OCI-LY3 (cell line): ENCODE results near the gene MAD1L1.

ENCODE experiments used
- H2AFZ ChIP-seq: fragments of 200-600, 300-600 bp; shearing (Covaris generic); 2 replicates; pipeline ENCODE4 v1.6.0; 2014; ENCODE audit warnings: antibody characterized with exemption, low read depth, low read length
- H3K27ac ChIP-seq: fragments of 200-600, 300-600 bp; sonication (generic); 2 replicates; pipeline ENCODE4 v1.5.1; 2014; ENCODE audit warnings: mild to moderate bottlenecking, low read length, moderate library complexity, mixed read lengths
- H3K27me3 ChIP-seq: fragments of 200-600, 300-600 bp; sonication (generic); 2 replicates; pipeline ENCODE4 v1.6.1; 2014; ENCODE audit warnings: low read depth, low read length, mixed read lengths
- H3K36me3 ChIP-seq: fragments of 200-600, 300-600 bp; sonication (generic); replicated peaks from 2 replicates; pipeline ENCODE3; 2014; ENCODE audit warnings: low read depth, low read length, mixed read lengths
- H3K4me1 ChIP-seq: fragments of 300-600, 200-600 bp; sonication (generic); 2 replicates; pipeline ENCODE4 v1.6.1; 2014; ENCODE audit warnings: low read length, mixed read lengths
- H3K4me2 ChIP-seq: fragments of 200-600, 300-600 bp; sonication (generic); 2 replicates; pipeline ENCODE4 v1.6.1; 2014; ENCODE audit warnings: low read length, mixed read lengths
- H3K4me3 ChIP-seq: fragments of 300-600, 200-600 bp; sonication (generic); 2 replicates; pipeline ENCODE4 v1.5.1; 2014; ENCODE audit warnings: antibody characterized with exemption, mild to moderate bottlenecking, low read length, moderate library complexity
- H3K79me2 ChIP-seq: fragments of 300-600, 200-600 bp; shearing (Covaris generic); 2 replicates; pipeline ENCODE4 v1.6.1; 2014; ENCODE audit warnings: mild to moderate bottlenecking, low read length, mixed read lengths
- H3K9ac ChIP-seq: fragments of 300-600, 200-600 bp; shearing (Covaris generic); 2 replicates; pipeline ENCODE4 v1.6.0; 2014; ENCODE audit warnings: mild to moderate bottlenecking, low read length, moderate library complexity
- H3K9me3 ChIP-seq: fragments of 200-600, 300-600 bp; shearing (Covaris generic); 2 replicates; pipeline ENCODE4 v1.6.1; 2014; ENCODE audit warnings: low read length, mixed read lengths; ENCODE audit not compliant: insufficient read depth
- H4K20me1 ChIP-seq: fragments of 200-600, 300-600 bp; sonication (generic); 2 replicates; pipeline ENCODE4 v1.6.1; 2016; ENCODE audit warnings: low read length, mixed read lengths; ENCODE audit not compliant: insufficient read depth
- CTCF ChIP-seq: fragments of 200-600, 300-600 bp; sonication (generic); IDR thresholded peaks from 2 replicates; pipeline ENCODE4 v1.5.1; 2014; ENCODE audit warnings: antibody characterized with exemption, low read length, low read depth
- EZH2phosphoT487 ChIP-seq: fragments of 200-600 bp; shearing (Covaris generic); IDR thresholded peaks from 2 replicates; pipeline ENCODE4 v1.6.1; 2018; ENCODE audit warnings: antibody characterized with exemption, mixed run types, low read depth

The MAD1L1 gene

GRCh38 chr7:2253525-2254244 is 20.9 kb upstream of the MAD1L1 start:
- Histone ChIP-seq H4K20me1 (no peaks in the 10 kb centered on the region), H3K79me2 (no peaks in the 10 kb centered on the region), H3K9me3 (no peaks in the 10 kb centered on the region), H3K9ac (no peak overlapping the region), H3K27me3 (no peaks in the 10 kb centered on the region), H2AFZ (no peak overlapping the region), H3K4me1 (peaks cover 4% of the 10 kb centered on the region), H3K36me3 (no peaks in the 10 kb centered on the region), H3K4me3 (no peak overlapping the region), H3K4me2 (no peak overlapping the region), H3K27ac (no peak overlapping the region)
- TF ChIP-seq CTCF = no peak
- no peak for TF ChIP-seq EZH2phosphoT487

- Histone ChIP-seq H3K36me3 (no peaks in the 10 kb centered on the region), H3K4me3 (no peak overlapping the region), H3K79me2 (no peaks in the 10 kb centered on the region)
Measured at GRCh38 chr7:2253021-2253420, 20.3 kb upstream of the MAD1L1 start.

GRCh38 chr7:2251841-2252771 is 19.4 kb upstream of the MAD1L1 start:
- H3K9me3 ChIP-seq = no peaks in the 10 kb centered on the region
- H3K79me2 ChIP-seq = no peaks in the 10 kb centered on the region
- H3K4me3 ChIP-seq = no peak overlapping the region
- no peak for TF ChIP-seq EZH2phosphoT487
- TF ChIP-seq CTCF = no peak
- no peak overlapping the region for H3K4me2 ChIP-seq
- no peaks in the 10 kb centered on the region for H3K36me3 ChIP-seq
- no peaks in the 10 kb centered on the region for H3K27me3 ChIP-seq
- no peak overlapping the region for H3K27ac ChIP-seq
- no peak overlapping the region for H2AFZ ChIP-seq
- no peak overlapping the region for H3K9ac ChIP-seq
- no peaks in the 10 kb centered on the region for H4K20me1 ChIP-seq
- no peaks in the 10 kb centered on the region for H3K4me1 ChIP-seq

More at GRCh38 chr7:2253021-2253420, 20.3 kb upstream of the MAD1L1 start:
- H4K20me1 ChIP-seq = no peaks in the 10 kb centered on the region
- H3K4me1 ChIP-seq = no peaks in the 10 kb centered on the region
- no peaks in the 10 kb centered on the region for H3K9me3 ChIP-seq
- H2AFZ ChIP-seq = no peak overlapping the region
- no peak overlapping the region for H3K27ac ChIP-seq
- H3K4me2 ChIP-seq = no peak overlapping the region
- TF ChIP-seq EZH2phosphoT487 (no peak), CTCF (no peak)
- no peak overlapping the region for H3K9ac ChIP-seq
- no peaks in the 10 kb centered on the region for H3K27me3 ChIP-seq

GRCh38 chr7:2251381-2251780 is 18.6 kb upstream of the MAD1L1 start:
- no peaks in the 10 kb centered on the region for H3K27me3 ChIP-seq
- no peaks in the 10 kb centered on the region for H3K4me1 ChIP-seq
- H4K20me1 ChIP-seq = no peaks in the 10 kb centered on the region
- no peak overlapping the region for H2AFZ ChIP-seq
- H3K4me3 ChIP-seq = no peak overlapping the region
- no peaks in the 10 kb centered on the region for H3K36me3 ChIP-seq
- TF ChIP-seq CTCF = no peak
- no peak for TF ChIP-seq EZH2phosphoT487
- no peak overlapping the region for H3K27ac ChIP-seq
- H3K4me2 ChIP-seq = no peak overlapping the region
- no peak overlapping the region for H3K9ac ChIP-seq
- no peaks in the 10 kb centered on the region for H3K9me3 ChIP-seq
- H3K79me2 ChIP-seq = no peaks in the 10 kb centered on the region
